Keratinocyte (primary cell): ENCODE measurements around the gene CARD6. TPM values are rescaled to one million over a fixed set of nuclear protein-coding genes. Genes with fewer than 3 reads are reported as not detected.

Source experiments
- DNase-seq: peaks from one replicate; pipeline ENCODE4 v3.0.0-alpha.2; 2011; ENCODE audit warnings: low read depth, missing footprints, low spot score
- FAIRE-seq: peaks from 2 replicates; lab custom pipeline; 2011; peaks lifted over from hg19 to GRCh38; lab: Jason Lieb, UNC
- H2AFZ ChIP-seq: 2 replicates; pipeline ENCODE4 v1.6.0; 2012; ENCODE audit warnings: low read length, control low read depth, inconsistent platforms; ENCODE audit not compliant: control insufficient read depth
- H3K27ac ChIP-seq: 2 replicates; pipeline ENCODE4 v1.5.1; 2011; ENCODE audit warnings: low read length; ENCODE audit not compliant: control insufficient read depth, insufficient read depth
- H3K27me3 ChIP-seq: 3 replicates; pipeline ENCODE4 v1.6.0; 2011; ENCODE audit warnings: low read length; ENCODE audit not compliant: control insufficient read depth, insufficient read depth; ENCODE audit errors: extremely low read depth
- H3K36me3 ChIP-seq, 2 experiments: 2 replicates in 1 of 2; 3 replicates in 1 of 2; pipeline ENCODE4 v1.5.1; 2011; ENCODE audit warnings: low read length in 2 of 2, mild to moderate bottlenecking in 1 of 2; ENCODE audit not compliant: control insufficient read depth in 2 of 2, insufficient read depth in 2 of 2; ENCODE audit errors: extremely low read depth in 1 of 2
- H3K4me1 ChIP-seq: 3 replicates; pipeline ENCODE4 v1.5.1; 2011; ENCODE audit warnings: low read length; ENCODE audit not compliant: control insufficient read depth, insufficient read depth; ENCODE audit errors: extremely low read depth
- H3K4me2 ChIP-seq: 3 replicates; pipeline ENCODE4 v1.6.0; 2011; ENCODE audit warnings: low read depth, low read length; ENCODE audit not compliant: control insufficient read depth, insufficient read depth; ENCODE audit errors: extremely low read depth
- H3K4me3 ChIP-seq, 3 experiments: fragments of 200-600 bp in 1 of 3; sonication (generic) in 1 of 3; 2 replicates in 2 of 3; 3 replicates in 1 of 3; pipeline ENCODE4 v1.5.1; 2011 to 2016; ENCODE audit warnings: low read length in 3 of 3, mild to moderate bottlenecking in 3 of 3, control low read depth in 2 of 3, inconsistent platforms in 1 of 3, low read depth in 1 of 3, mixed read lengths in 1 of 3, mixed run types in 1 of 3, moderate library complexity in 1 of 3; ENCODE audit not compliant: control insufficient read depth in 2 of 3, insufficient read depth in 2 of 3; ENCODE audit errors: extremely low read depth in 1 of 3
- H3K79me2 ChIP-seq: 2 replicates; pipeline ENCODE4 v1.6.0; 2012; ENCODE audit warnings: low read length; ENCODE audit not compliant: control insufficient read depth, insufficient read depth
- H3K9ac ChIP-seq: 3 replicates; pipeline ENCODE4 v1.6.0; 2011; ENCODE audit warnings: low read length; ENCODE audit not compliant: control insufficient read depth, insufficient read depth; ENCODE audit errors: extremely low read depth
- H3K9me1 ChIP-seq: 3 replicates; pipeline ENCODE4 v1.6.0; 2011; ENCODE audit warnings: low read length; ENCODE audit not compliant: control insufficient read depth, insufficient read depth; ENCODE audit errors: extremely low read depth
- H3K9me3 ChIP-seq: 2 replicates; pipeline ENCODE4 v1.5.1; 2012; ENCODE audit warnings: low read depth, low read length; ENCODE audit not compliant: control insufficient read depth
- H4K20me1 ChIP-seq: 3 replicates; pipeline ENCODE4 v1.6.0; 2011; ENCODE audit warnings: low read length; ENCODE audit not compliant: control insufficient read depth, insufficient read depth; ENCODE audit errors: extremely low read depth
- CTCF ChIP-seq, 3 experiments: IDR thresholded peaks in 1 of 3; conservative IDR thresholded peaks in 1 of 3; optimal IDR thresholded peaks in 1 of 3; 2 replicates in 2 of 3; 3 replicates in 1 of 3; pipeline versions ENCODE3 to v1.5.1; 2011; ENCODE audit warnings: low read length in 3 of 3, mild to moderate bottlenecking in 3 of 3, moderate library complexity in 2 of 3, control low read depth in 1 of 3, inconsistent platforms in 1 of 3; ENCODE audit not compliant: insufficient read depth in 2 of 3; ENCODE audit errors: extremely low read depth in 1 of 3
- EZH2 ChIP-seq: IDR thresholded peaks from one replicate; pipeline ENCODE4 v1.6.1; 2012; ENCODE audit warnings: inconsistent platforms, mild to moderate bottlenecking, low read length, moderate library complexity
- dilution Hi-C: fragments of 300-500 bp; cut with MboI; formaldehyde crosslinking; loops from one replicate; pipeline ENCODE4 v1.7.0; 2020; ENCODE audit warnings: low sequenced_read_pairs; ENCODE audit not compliant: extremely low pct_ligation_motif_present
- polyA plus RNA-seq, 5 experiments: library from polyadenylated mRNA; depleted of rRNA in 3 of 5; stranded (reverse) in 3 of 5; stranded (forward) in 1 of 5; unstranded in 1 of 5; fragments of >200 nt; gene quantifications; 1 replicate in 1 of 5; 2 replicates in 3 of 5; 3 replicates in 1 of 5; pipeline versions ENCODE4 v1.2.1 to v1.2.3, GENCODE V29; 2011 to 2012; ENCODE audit warnings: missing spikeins in 2 of 5, low read depth in 1 of 5, low replicate concordance in 1 of 5

The CARD6 gene
- polyA plus RNA-seq, 1 donor (not counting 4 experiments of a cell fraction or from before 2014, with no cell fraction given) = 4.4 TPM

GRCh38 chr5:40828021-40828631, 13.0 kb upstream of the CARD6 start:
- dilution Hi-C loops = no loop called here
- peaks cover 6% of the 10 kb centered on the region for H3K9me1 ChIP-seq
- H2AFZ ChIP-seq = no peak overlapping the region
- DNase-seq (no peak), FAIRE-seq (no peak)
- H3K4me3 ChIP-seq = no peak overlapping the region
- TF ChIP-seq EZH2 (no peak), CTCF (optimal IDR thresholded peaks at IDR 0.05 in 1 of 3, IDR thresholded peaks at IDR 0.05 in 1 of 3, conservative IDR thresholded peaks at IDR 0.05 in 1 of 3; ENCODE audit: extremely low read depth in 1 of 3, insufficient read depth in 2 of 3, low read length in 3 of 3) (no peak)
- H3K79me2 ChIP-seq = peaks cover 46% of the 10 kb centered on the region
- H4K20me1 ChIP-seq = peaks cover 50% of the 10 kb centered on the region
- peaks cover 16% of the 10 kb centered on the region for H3K4me1 ChIP-seq
- no peak overlapping the region for H3K4me2 ChIP-seq
- no peaks in the 10 kb centered on the region for H3K27me3 ChIP-seq
- no peak overlapping the region for H3K9ac ChIP-seq
- no peak overlapping the region for H3K27ac ChIP-seq
- peaks cover 39 to 62% of the 10 kb centered on the region in 2 experiments for H3K36me3 ChIP-seq
- no peaks in the 10 kb centered on the region for H3K9me3 ChIP-seq

GRCh38 chr5:40828690-40829661, 12.2 kb upstream of the CARD6 start:
- H2AFZ ChIP-seq = no peak overlapping the region
- dilution Hi-C loops = no loop called here
- TF ChIP-seq EZH2 (no peak), CTCF (optimal IDR thresholded peaks at IDR 0.05 in 1 of 3, IDR thresholded peaks at IDR 0.05 in 1 of 3, conservative IDR thresholded peaks at IDR 0.05 in 1 of 3; ENCODE audit: extremely low read depth in 1 of 3, insufficient read depth in 2 of 3, low read length in 3 of 3) (no peak)

More at GRCh38 chr5:40828690-40829661, 12.2 kb upstream of the CARD6 start:
- Histone ChIP-seq H3K79me2 (peaks cover 54% of the 10 kb centered on the region), H4K20me1 (peaks cover 53% of the 10 kb centered on the region), H3K4me3 (no peak overlapping the region), H3K9me3 (no peaks in the 10 kb centered on the region), H3K9me1 (peaks cover 8% of the 10 kb centered on the region), H3K27ac (no peak overlapping the region), H3K27me3 (no peaks in the 10 kb centered on the region), H3K4me1 (peaks cover 20% of the 10 kb centered on the region), H3K9ac (no peak overlapping the region), H3K4me2 (no peak overlapping the region), H3K36me3 (peaks cover 45 to 70% of the 10 kb centered on the region in 2 experiments)
- no peak for DNase-seq
- no peak for FAIRE-seq
